Amygdala (tissue), 56 donors: ENCODE results near the gene ADAM15.
A peak's percentile ranks its signal among the peaks of the same experiment; 100 is the strongest.

Experiments used
- DNase-seq, 56 donors: peaks; one replicate each; lab custom pipeline; 2025; lab: John Stamatoyannopoulos, UW

Gene ADAM15

GRCh38 chr1:155082301-155083051 is 31.4 kb downstream of the ADAM15 start:
- DNase-seq, result peak in 1 of 56 donors; percentile 33

- no peak for DNase-seq
These were observed 32.0 kb downstream of the ADAM15 start for GRCh38 chr1:155083052-155083541.

GRCh38 chr1:155083865-155084721 is 33.0 kb downstream of the ADAM15 start:
- peak in 19 of 56 donors; percentile 14 to 73 (median 39) for DNase-seq

GRCh38 chr1:155084722-155085503 is 33.8 kb downstream of the ADAM15 start:
- peak; percentile 76 to 98 (median 91) for DNase-seq

- peak in 8 of 56 donors; percentile 26 to 57 (median 47) for DNase-seq
These were observed 34.5 kb downstream of the ADAM15 start for GRCh38 chr1:155085504-155086127.

- peak in 31 of 56 donors; percentile 22 to 79 (median 40) for DNase-seq
These were observed 35.1 kb downstream of the ADAM15 start for GRCh38 chr1:155086128-155086741.

- no peak for DNase-seq
These were observed 35.9 kb downstream of the ADAM15 start for GRCh38 chr1:155086856-155087535.

- DNase-seq, result peak in 50 of 56 donors; percentile 18 to 83 (median 54)
These were observed 40.2 kb downstream of the ADAM15 start for GRCh38 chr1:155091071-155092051.

- no peak for DNase-seq
These were observed 41.0 kb downstream of the ADAM15 start for GRCh38 chr1:155092131-155092530.

- DNase-seq, result no peak
These were observed 41.5 kb downstream of the ADAM15 start for GRCh38 chr1:155092641-155093040.

- DNase-seq, result peak in 37 of 56 donors; percentile 21 to 91 (median 59)
These were observed 43.0 kb downstream of the ADAM15 start for GRCh38 chr1:155093911-155094621.

GRCh38 chr1:155094622-155094948 is 43.5 kb downstream of the ADAM15 start:
- DNase-seq, result no peak

- DNase-seq, result no peak
These were observed 48.2 kb downstream of the ADAM15 start for GRCh38 chr1:155099331-155099730.

GRCh38 chr1:155103325-155103724 is 52.2 kb downstream of the ADAM15 start:
- DNase-seq, result no peak

- no peak for DNase-seq
These were observed 53.8 kb downstream of the ADAM15 start for GRCh38 chr1:155104605-155105534.

- no peak for DNase-seq
These were observed 54.5 kb downstream of the ADAM15 start for GRCh38 chr1:155105604-155106011.
